IPS DF 4.7 (cell line): ENCODE measurements around the gene ERGIC1.

Source experiments
- DNase-seq: peaks from one replicate; pipeline ENCODE4 v3.0.0-alpha.2; 2013; ENCODE audit warnings: low spot score; ENCODE audit errors: extremely low read depth

The ERGIC1 gene

DNA sequence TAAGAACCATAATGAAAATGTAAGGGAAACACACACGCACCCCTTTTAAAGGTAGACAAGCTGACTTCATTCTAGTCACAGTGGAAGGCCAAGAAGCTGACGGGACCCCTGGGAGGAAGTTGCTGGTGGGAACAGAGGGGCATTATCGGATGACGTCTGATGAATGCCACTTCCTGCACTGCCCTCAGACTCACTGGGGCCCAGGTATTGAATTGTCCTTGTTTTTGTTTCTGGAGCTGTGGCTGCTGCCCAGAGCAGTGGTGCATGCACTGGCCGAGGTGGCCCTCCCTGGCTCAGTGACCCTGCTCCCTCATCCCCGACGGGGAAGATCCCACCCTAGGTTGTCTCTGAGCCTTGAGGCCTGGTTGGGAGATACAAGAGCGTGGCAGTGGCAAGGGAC lies 109.9 kb downstream of the ERGIC1 start:
- DNase-seq: no peak

DNA sequence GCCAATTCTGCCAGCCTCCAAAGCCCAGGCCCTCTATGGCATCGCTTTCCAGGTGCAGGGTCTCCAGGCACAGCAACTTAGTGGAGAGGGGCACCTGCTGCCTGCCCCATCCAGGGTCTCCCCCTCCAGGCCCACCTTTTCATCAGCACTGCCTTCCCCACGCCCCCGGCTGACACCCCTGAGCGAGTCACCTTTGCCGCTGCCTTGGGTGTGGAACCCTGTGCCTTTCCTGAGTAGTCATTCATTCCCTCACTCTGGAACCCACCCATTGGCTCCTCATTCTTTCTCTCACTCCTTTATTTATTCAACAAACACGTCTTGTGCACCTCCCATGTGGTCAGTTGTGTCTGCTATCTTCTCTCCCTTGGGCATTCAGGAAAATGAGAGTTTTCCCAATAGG lies 110.7 kb downstream of the ERGIC1 start:
- DNase-seq: no peak

DNA sequence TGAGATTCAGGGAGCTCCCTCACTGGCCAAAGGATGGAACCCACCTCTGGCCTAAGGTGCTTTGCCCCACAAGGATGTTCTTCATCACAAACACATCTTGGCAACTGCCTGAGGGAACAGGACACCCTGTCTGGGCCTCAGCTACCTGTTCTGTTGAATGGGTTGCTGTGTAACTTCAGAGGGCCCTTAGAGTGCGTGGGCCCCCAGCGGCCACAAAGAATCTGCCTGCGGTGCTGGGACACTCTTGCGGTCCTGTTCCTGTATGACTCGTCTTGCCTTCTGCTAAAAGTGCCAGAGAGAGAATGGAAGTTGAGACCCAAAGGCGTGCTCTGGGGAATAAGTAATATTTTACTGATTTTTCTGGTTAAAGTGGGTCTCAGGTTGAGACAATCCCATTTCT lies 111.1 kb downstream of the ERGIC1 start:
- DNase-seq: no peak

DNA sequence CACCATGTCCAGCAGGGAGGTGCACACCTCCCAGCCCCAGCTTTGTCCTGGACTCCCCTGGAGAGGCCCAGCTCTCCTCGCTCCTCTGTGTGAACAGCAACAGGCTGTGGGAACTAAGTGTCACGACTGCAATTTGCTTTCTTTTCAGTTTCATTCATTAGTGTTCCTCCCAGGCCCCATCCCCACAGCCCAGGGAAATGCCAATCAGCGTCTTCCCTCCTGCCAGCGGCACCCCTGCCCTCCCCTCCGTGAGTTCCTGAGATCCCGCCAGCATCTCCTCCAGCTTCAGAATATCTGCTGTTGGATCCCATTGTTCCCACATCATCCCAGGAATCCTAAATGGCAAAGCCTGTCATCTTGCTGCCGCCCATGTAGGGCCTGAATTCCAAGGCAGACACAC lies 112.1 kb downstream of the ERGIC1 start:
- DNase-seq: no peak

DNA sequence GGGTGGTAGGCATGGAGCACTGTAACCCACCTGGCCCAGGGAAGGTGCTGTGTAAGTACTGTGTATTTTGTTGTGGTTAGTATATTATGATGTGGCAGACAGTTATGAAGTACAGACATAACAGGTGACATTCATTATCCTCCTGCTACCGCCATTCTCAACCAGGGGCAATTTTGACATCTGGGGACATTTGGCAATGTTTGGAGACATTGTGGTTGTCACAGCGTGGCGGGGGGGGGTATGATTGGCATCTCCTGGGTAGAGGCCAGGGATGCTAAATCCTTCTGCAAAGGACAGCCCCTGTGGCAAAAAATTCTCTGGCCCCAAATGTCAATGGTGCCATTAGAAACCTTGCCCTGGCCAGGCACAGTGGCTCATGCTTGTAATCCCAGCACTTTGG lies 115.4 kb downstream of the ERGIC1 start:
- no peak for DNase-seq

DNA sequence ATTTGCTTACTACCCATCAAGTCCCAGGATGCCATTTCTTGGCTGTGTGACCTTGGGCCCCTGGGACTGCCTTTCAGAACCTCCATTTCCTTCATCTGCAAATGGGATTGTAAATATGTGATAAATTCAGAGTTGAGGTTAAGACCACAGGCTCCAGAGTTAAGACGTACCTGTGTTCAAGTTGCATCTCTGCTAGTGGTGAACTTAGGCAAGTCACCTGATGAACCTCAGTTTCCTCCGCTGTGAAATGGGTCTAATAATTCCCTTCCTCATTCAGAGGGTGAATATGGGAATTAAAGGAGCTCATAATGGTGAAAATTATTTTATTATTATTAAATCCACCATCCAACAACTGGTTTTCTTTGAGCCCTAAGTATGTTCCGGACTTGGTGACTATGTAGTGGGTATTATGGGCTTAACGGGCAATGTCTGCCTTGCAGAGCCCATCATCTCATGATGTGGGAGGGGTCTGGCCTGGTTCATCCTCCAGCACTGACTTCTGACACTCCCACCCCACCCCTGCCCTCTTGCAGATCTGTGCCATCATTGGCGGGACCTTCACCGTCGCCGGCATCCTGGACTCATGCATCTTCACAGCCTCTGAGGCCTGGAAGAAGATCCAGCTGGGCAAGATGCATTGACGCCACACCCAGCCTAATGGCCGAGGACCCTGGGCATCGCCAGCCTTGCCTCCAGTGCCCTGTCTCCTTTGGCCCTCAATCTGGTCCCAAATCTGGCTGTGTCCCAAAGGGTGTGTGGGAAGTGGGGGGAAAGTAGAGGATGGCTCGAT lies 116.3 kb downstream of the ERGIC1 start:
- DNase-seq: no peak

DNA sequence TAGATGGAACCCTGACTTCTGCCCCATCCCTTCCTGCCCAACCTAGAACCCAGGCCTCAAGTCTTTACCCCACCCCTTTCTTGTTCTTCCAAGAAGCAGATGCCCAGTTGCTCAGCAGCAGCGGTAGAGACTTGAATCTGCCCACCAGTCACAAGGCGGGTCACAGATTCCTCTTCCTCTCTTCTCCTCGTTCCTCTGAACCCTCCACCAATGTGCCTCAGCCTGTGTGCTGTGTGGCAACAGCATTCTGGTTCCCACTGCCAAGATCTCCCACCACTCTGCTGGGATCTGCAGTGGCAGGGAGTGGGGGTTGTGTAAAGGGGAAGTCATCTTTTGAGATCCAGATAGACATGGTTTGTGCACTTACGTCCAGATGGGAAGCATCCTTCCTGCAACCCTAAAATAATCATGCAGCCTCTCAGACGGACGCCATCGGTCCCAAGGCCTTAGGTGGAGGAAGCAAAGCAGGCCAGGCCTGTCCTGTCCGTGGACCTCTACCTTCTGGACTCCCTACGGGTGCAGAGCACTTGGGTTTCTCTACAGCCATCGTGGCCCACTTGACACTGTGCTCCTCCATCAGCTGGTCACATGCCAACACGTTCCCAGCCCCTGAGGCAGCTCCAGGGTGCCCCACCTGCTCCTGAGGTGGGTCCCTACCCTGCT lies 117.5 kb downstream of the ERGIC1 start:
- no peak for DNase-seq

DNA sequence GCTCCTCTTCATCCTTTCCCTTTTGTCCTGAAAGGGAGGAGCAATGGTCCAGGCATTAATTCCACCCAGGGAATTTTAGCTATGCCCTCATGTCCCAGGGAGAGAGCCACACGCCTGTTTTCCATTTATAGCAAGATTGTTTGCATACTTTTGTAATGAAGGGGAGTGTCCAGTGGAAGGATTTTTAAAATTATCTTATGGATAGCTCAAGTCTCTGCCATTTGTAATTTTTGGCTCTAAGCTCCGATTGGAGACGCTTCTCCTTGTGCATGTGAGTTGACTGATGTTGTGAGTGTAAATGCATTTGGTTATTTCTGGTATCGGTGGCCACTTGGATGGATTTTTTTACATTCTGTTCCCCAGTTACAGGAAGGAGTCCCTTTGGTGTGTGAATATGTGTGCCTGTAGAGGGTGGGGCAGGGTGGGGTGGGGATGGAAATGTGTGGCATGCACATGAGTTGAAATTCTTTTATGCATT lies 118.0 kb downstream of the ERGIC1 start:
- no peak for DNase-seq

DNA sequence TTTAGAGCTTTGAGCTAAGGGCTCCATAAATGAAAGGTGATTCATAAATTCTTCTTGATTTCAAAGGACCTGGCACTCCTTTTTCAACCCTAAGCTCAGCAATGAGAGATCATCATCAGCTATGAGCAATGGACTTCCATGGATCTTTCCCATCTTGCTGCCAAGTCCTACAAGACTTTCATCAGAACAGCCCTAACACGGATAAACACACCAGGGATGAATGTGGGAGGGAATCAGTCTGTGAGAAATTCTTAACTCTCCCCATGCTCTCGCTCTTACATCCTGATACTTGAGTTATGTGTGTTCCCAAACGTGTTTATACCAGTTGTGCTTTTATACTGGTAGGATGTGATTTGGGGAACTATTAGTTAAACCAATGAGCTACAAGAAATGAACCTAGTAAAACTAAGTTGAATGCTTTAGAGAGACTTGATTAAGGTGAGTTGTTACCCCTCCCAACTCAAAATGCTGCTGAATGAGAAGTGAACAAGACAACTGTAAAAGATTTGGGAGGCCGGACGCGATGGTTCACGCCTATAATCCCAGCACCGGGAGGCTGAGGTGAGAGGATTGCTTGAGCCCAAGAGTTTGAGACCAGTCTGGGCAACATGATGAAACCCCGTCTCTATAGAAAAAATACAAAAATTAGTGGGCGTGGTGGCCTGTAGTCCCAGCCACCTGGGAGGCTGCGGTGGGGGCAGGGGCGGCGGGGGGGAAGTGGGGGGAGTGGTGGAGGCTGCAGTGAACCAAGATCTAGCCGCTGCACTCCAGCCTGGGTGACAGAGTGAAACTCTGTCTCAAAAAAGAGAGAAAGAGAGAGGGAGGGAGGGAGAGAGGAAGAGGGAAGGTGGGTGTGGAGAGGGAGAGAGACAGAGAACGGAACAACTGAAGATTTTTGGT lies 120.0 kb downstream of the ERGIC1 start:
- DNase-seq: no peak

DNA sequence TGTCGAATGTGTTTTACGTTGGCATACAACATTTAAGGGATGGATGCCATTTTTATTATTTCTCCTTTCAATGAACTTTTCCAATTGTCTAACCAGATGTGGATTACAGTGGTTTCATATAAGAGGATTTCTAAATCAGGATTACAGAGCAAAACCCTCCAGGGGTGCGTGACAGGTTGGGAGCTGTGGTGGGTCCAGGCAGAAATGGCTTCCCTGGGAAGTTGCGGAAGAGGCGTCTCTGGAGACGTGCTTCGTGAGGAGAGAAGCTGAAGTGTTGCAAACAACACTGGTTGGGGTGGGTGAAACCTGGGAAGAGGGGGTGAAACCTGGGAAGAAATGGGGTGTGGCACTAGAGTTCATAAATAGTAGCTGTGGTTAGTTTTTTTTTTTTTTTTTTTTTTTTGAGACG lies 120.7 kb downstream of the ERGIC1 start:
- no peak for DNase-seq

DNA sequence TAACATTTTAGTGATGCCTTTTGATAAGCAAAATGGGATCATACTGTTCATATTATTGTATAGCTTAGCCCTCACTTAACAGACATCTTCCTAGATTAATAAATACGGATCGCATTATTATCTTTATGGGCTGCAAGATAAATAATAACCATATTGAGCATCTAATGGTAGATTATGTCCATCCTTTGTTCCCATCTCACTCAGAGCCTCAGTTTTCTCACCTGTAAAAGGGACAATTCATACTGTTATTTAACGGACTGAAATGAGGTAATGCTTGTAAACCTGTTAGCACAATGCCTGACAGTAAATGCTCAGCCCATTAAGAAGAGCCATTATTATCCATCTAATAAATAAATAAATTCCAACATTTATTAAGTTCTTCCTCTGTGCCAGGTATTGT lies 122.2 kb downstream of the ERGIC1 start:
- no peak for DNase-seq

DNA sequence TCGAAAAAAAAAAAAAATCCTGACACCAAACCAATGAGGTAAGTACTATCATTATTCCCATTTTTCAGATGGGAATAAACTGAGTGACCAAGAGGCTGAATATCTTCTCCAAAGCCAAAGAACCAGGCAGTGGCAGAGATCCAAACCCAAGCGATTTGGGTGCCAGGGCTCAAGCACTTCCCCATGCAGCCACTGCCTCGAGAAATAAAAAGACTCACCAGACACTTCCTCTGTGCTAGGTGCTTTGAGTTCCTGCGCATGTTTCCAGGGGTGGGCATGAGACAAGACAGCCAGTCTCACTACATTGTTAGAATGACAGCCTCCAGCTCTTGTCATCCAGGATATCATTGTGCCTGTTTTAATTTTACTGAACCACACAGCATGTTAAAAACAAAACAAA lies 122.9 kb downstream of the ERGIC1 start:
- no peak for DNase-seq

DNA sequence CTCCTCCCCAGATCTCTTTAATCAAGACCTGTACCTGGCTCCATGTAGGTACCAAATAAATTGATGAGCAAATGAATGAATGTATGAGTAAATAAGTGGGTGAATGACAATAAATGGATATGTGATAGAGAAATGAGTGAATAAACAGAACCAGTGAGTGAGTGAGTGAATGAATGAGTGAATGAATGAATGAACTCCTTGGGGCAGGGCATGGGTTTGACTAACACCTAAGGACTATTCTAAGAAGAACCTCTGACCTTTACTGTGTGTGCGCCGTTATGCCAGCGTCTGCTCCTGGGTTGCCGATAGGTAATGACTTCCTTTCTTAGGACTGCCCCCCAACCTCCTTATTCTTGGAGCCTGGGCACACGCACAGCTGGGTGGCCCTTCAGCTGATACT lies 123.4 kb downstream of the ERGIC1 start:
- no peak for DNase-seq

DNA sequence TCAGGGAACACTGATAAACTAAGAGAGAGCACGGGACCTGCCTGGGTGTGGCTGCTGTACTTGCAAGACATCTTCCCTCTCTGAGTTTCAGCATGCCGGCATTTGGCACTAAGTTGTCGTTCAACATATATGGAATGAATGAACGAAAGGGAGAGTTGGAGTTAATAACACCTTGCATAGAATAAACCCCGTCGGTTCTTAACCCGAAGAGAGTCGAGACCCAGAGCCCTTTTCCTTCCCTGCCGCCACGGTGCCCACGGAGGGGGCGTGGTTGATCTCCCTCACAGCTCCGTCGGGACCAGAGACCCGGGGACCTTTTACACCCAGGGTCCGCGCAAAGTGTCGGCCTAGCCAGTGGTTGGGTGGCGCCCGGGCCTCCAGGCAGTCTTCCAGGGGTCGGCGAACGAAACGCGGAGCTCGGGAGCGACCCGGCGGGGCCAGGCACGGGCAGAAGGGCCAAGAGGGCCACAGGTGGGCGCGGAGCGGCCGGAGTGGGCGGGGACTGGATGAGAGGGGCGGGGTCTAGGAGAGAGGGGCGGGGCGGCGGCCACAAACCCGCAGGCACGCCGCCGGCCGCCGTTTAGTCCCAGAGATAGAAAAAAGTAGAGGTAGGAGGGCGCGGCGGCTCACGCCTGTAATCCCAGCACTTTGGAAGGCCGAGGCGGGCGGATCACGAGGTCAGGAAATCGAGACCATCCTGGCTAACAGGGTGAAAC lies 124.4 kb downstream of the ERGIC1 start:
- no peak for DNase-seq

DNA sequence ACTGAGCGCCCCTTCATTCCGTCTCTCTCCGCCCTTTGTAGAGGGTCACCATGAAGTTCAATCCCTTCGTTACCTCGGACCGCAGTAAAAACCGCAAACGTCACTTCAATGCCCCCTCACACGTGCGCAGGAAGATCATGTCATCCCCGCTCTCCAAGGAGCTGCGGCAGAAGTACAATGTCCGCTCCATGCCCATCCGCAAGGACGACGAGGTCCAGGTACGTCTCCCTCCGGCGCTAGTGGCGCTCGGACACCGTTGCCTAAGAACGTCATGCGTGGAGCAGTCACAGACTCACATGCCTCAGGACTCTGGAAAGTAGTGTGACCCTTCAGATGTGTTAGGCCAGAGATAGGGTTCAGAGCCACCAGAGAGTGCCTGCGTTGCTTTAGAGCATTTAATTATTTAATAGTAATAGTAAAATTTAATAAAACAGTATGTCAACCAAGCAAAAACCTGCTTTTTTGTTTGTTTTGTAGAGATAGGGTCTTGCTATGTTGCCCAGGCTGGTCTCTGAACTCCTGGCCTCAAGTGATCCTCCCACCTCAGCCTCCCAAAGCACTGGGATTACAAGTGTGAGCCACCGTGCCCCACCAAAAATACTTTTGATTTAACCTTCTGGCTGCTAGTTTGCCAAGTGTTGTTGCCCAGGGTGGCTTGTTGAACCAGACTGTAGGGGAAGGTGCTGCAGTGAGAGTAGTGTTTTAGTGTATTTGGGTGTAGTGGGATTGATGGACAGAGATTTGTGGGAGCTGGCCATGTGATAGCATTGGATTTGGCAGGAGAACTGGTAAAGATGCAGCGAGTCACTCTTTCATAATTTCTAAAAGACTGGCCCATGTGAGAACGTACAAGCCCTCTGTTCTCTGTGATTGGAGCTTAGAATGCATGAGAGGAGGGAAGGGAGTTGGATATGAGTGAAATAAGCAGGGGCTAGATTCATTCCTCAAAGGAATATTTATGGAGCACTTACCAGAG lies 126.1 kb downstream of the ERGIC1 start:
- no peak for DNase-seq

DNA sequence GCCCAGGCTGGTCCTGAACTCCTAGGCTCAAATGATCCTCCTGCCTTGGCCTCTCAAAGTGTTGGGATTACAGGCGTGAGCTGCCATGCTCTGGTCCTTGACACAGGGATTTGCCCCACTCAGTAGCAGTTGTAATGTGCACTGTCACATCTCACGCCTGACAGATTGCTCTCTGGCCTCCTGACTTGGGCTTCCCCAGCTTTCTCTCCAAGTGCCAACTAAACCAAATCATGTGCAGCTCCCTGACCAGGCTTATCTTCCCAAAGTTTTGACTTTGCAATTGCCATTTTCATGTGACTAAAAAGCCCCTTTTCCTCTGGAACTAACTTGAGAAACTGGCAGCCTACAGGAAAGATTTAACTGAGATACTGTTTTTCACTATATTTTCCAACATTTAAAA lies 135.9 kb downstream of the ERGIC1 start:
- no peak for DNase-seq

DNA sequence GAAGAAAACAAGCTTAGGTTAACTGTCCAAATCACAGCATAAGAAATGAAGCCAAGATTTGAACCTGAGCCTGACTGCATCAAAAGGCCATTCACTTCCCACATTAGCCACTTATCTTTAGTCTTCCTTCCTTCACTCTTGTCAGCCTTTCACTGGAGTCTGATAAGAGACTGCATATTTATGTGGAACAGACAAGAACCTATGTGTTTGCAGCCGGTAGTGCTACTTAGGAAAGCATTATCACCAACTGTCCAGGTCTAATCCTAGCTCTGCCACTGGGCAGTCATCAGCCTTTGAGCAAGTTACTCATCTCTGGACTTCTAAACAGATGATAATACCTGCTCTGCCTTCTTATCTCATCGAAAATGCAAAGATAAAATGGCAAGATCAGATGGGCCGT lies 137.4 kb downstream of the ERGIC1 start:
- DNase-seq: no peak

DNA sequence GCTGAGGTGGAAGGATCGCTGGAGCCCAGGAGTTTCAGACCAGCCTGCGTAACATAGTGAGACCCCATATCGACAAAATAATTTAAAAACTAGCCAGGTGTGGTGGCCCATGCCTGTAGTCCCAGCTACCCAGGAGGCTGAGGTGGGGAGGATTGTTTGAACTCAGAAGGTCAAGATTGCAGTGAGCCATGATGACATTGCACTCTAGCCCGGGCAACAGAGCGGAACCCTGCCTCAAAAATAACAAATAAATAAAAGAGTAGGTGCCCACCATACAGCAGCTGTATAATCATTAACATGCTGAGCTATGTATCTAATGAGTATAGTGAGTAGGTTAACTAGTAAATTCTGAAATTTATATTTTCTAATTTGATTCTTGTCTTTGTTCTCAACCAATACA lies 138.5 kb downstream of the ERGIC1 start:
- no peak for DNase-seq

DNA sequence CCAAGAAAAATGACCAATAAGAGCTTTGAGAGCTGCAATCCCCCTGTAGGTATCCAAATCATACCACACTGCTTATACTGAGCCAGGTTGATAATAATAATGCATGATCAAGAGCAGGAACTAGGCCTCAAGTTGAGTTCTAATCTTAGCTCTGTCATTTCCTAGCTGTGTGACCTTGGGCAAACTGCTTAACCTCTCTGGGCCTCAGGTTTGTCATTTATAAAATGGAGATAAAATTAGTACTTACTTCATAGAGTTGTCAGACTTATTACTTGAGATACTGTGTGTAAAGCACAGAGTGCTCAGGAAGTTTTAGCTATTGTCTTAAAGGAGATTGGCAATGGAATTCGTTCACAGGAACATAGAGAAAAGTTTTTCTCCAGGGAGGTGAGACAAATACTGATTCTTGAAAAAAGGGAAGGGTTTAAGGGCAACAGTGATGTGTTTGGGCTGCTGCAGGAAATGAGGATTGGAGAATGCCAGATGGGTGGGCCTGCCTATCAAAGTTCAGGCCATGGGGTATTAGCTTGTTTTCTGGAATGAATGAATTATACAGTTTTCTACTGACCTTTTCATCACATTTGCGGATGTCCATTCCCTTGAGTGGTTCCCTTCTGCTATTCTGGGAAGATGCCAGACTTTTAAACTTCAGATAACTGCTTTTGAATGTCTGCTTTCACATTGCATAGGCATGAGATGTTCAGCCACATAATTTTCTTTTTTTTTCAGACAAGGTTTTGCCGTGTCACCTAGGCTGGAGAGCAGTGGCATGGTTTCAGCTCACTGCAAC lies 139.3 kb downstream of the ERGIC1 start:
- DNase-seq: no peak
